ENCODE results near the gene TP53I13. TPM values are rescaled to one million over a fixed set of nuclear protein-coding genes. Genes with fewer than 3 reads are reported as not detected.

The TP53I13 gene
- total RNA-seq, 2 experiments from 2014 or later: 112 to 118 TPM

GRCh38 chr17:29569245-29569950 lies 897 bp downstream of the TP53I13 start:
- H3K27ac Mint-ChIP-seq: peak overlapping the region; percentile 59
- peak; percentile 18 for DNase-seq
- peaks cover 35% of the 10 kb centered on the region for H3K36me3 Mint-ChIP-seq (ENCODE audit: low read depth)
- H3K4me3 Mint-ChIP-seq: peak overlapping the region; percentile 83
- POLR2A ChIA-PET: interaction anchor here (0.8 to 9.3 kb wide), 6 partner anchors 19 to 208 kb away, joined by 4 to 107 read pairs (median 5); partner anchors contain the start of gene ANKRD13B
- peaks cover 29% of the 10 kb centered on the region for H3K4me1 Mint-ChIP-seq
- CTCF ChIA-PET: interaction anchor here (1.0 to 7.1 kb wide), 7 partner anchors 10 to 200 kb away, joined by 3 to 64 read pairs (median 4); no protein-coding TSS in a partner anchor
- H3K27me3 Mint-ChIP-seq: no peaks in the 10 kb centered on the region
- H3K9me3 Mint-ChIP-seq: no peaks in the 10 kb centered on the region

- peaks cover 21% of the 10 kb centered on the region for H3K4me1 Mint-ChIP-seq
- DNase-seq: peak; percentile 15
- no peak overlapping the region for H3K27ac Mint-ChIP-seq
- CTCF ChIA-PET: interaction anchor here (0.7 to 7.1 kb wide), 6 partner anchors 18 to 201 kb away, joined by 3 to 64 read pairs (median 4); no protein-coding TSS in a partner anchor
- peaks cover 39% of the 10 kb centered on the region for H3K36me3 Mint-ChIP-seq (ENCODE audit: low read depth)
- peak overlapping the region; percentile 11 for H3K4me3 Mint-ChIP-seq
- POLR2A ChIA-PET: interaction anchor here (0.8 to 9.3 kb wide), 4 partner anchors 22 to 209 kb away, joined by 4 to 107 read pairs (median 23); partner anchors contain the start of gene ANKRD13B
- no peaks in the 10 kb centered on the region for H3K27me3 Mint-ChIP-seq
- no peaks in the 10 kb centered on the region for H3K9me3 Mint-ChIP-seq
Measured at GRCh38 chr17:29570521-29570920, 2.0 kb downstream of the TP53I13 start.

- no peak overlapping the region for H3K4me3 Mint-ChIP-seq
- H3K36me3 Mint-ChIP-seq (ENCODE audit: low read depth): peaks cover 35% of the 10 kb centered on the region
- ChIA-PET CTCF (interaction anchor here (1.0 to 7.1 kb wide), 5 partner anchors 15 to 202 kb away, joined by 3 to 64 read pairs (median 7); partner anchors contain the start of gene ANKRD13B), POLR2A (interaction anchor here (0.6 to 8.0 kb wide), 3 partner anchors 21 to 104 kb away, joined by 4 to 41 read pairs (median 36); partner anchors contain the start of gene ANKRD13B)
- H3K9me3 Mint-ChIP-seq: no peaks in the 10 kb centered on the region
- peaks cover 14% of the 10 kb centered on the region for H3K4me1 Mint-ChIP-seq
- no peak overlapping the region for H3K27ac Mint-ChIP-seq
- H3K27me3 Mint-ChIP-seq: no peaks in the 10 kb centered on the region
- DNase-seq: no peak
Measured at GRCh38 chr17:29571486-29571882, 3.0 kb downstream of the TP53I13 start.

GRCh38 chr17:29571883-29572681 lies 3.6 kb downstream of the TP53I13 start:
- H3K36me3 Mint-ChIP-seq (ENCODE audit: low read depth): peaks cover 35% of the 10 kb centered on the region
- ChIA-PET CTCF (interaction anchor here (1.0 to 7.1 kb wide), 11 partner anchors 10 to 202 kb away, joined by 3 to 64 read pairs (median 6); partner anchors contain the start of gene ANKRD13B), POLR2A (interaction anchor here (0.6 to 8.0 kb wide), 4 partner anchors 17 to 104 kb away, joined by 4 to 41 read pairs (median 22); partner anchors contain the start of gene ANKRD13B)
- DNase-seq: no peak
- peaks cover 14% of the 10 kb centered on the region for H3K4me1 Mint-ChIP-seq
- H3K9me3 Mint-ChIP-seq: no peaks in the 10 kb centered on the region
- no peaks in the 10 kb centered on the region for H3K27me3 Mint-ChIP-seq
- no peak overlapping the region for H3K4me3 Mint-ChIP-seq
- no peak overlapping the region for H3K27ac Mint-ChIP-seq

- H3K27ac Mint-ChIP-seq: no peak overlapping the region
- ChIA-PET CTCF (interaction anchor here (1.2 to 2.5 kb wide), 8 partner anchors 9 to 203 kb away, joined by 3 to 12 read pairs (median 6); partner anchors contain the start of gene ANKRD13B), POLR2A (interaction anchor here (1.4 to 8.0 kb wide), 3 partner anchors 16 to 43 kb away, joined by 7 to 41 read pairs (median 36); partner anchors contain the start of gene ANKRD13B)
- H3K4me3 Mint-ChIP-seq: no peak overlapping the region
- peak; percentile 53 for DNase-seq
- no peaks in the 10 kb centered on the region for H3K27me3 Mint-ChIP-seq
- H3K9me3 Mint-ChIP-seq: no peaks in the 10 kb centered on the region
- peaks cover 39% of the 10 kb centered on the region for H3K36me3 Mint-ChIP-seq (ENCODE audit: low read depth)
- H3K4me1 Mint-ChIP-seq: peaks cover 14% of the 10 kb centered on the region
Measured at GRCh38 chr17:29572691-29573557, 4.4 kb downstream of the TP53I13 start.

- no peak overlapping the region for H3K4me3 Mint-ChIP-seq
- no peaks in the 10 kb centered on the region for H3K9me3 Mint-ChIP-seq
- no peak for DNase-seq
- no peaks in the 10 kb centered on the region for H3K27me3 Mint-ChIP-seq
- H3K36me3 Mint-ChIP-seq (ENCODE audit: low read depth): peaks cover 40% of the 10 kb centered on the region
- ChIA-PET CTCF (interaction anchor here (1.2 to 2.5 kb wide), 8 partner anchors 9 to 204 kb away, joined by 3 to 12 read pairs (median 6); partner anchors contain the start of gene ANKRD13B), POLR2A (interaction anchor here (1.4 to 5.8 kb wide), 2 partner anchors 15 to 42 kb away, joined by 7 to 36 read pairs; no protein-coding TSS in a partner anchor)
- H3K27ac Mint-ChIP-seq: no peak overlapping the region
- peaks cover 14% of the 10 kb centered on the region for H3K4me1 Mint-ChIP-seq
Measured at GRCh38 chr17:29573558-29573869, 5.0 kb downstream of the TP53I13 start.

- Mint-ChIP-seq H3K4me1 (peaks cover 13% of the 10 kb centered on the region), H3K27me3 (no peaks in the 10 kb centered on the region), H3K36me3 (ENCODE audit: low read depth) (peaks cover 40% of the 10 kb centered on the region), H3K9me3 (no peaks in the 10 kb centered on the region), H3K4me3 (no peak overlapping the region), H3K27ac (no peak overlapping the region)
- ChIA-PET CTCF (interaction anchor here (0.6 to 2.5 kb wide), 6 partner anchors 8 to 204 kb away, joined by 3 to 12 read pairs (median 6); no protein-coding TSS in a partner anchor), POLR2A (interaction anchor here (0.8 to 5.8 kb wide), 4 partner anchors 13 to 42 kb away, joined by 3 to 36 read pairs (median 6); no protein-coding TSS in a partner anchor)
- DNase-seq: no peak
Measured at GRCh38 chr17:29573871-29574731, 5.6 kb downstream of the TP53I13 start.

- no peaks in the 10 kb centered on the region for H3K27me3 Mint-ChIP-seq
- CTCF ChIA-PET: interaction anchor here (0.6 to 1.0 kb wide), 3 partner anchors 28 to 103 kb away, joined by 3 read pairs; no protein-coding TSS in a partner anchor
- peaks cover 40% of the 10 kb centered on the region for H3K36me3 Mint-ChIP-seq (ENCODE audit: low read depth)
- peaks cover 8% of the 10 kb centered on the region for H3K4me1 Mint-ChIP-seq
- POLR2A ChIA-PET: interaction anchor here (0.8 to 5.8 kb wide), 3 partner anchors 14 to 41 kb away, joined by 3 to 36 read pairs (median 4); no protein-coding TSS in a partner anchor
- no peaks in the 10 kb centered on the region for H3K9me3 Mint-ChIP-seq
- DNase-seq: no peak
- no peak overlapping the region for H3K4me3 Mint-ChIP-seq
- H3K27ac Mint-ChIP-seq: no peak overlapping the region
Measured at GRCh38 chr17:29574732-29575510, 6.4 kb downstream of the TP53I13 start.

GRCh38 chr17:29575511-29576213 lies 7.2 kb downstream of the TP53I13 start:
- peaks cover 41% of the 10 kb centered on the region for H3K36me3 Mint-ChIP-seq (ENCODE audit: low read depth)
- H3K27ac Mint-ChIP-seq: no peak overlapping the region
- H3K4me1 Mint-ChIP-seq: peaks cover 10% of the 10 kb centered on the region
- no peak for DNase-seq
- H3K4me3 Mint-ChIP-seq: no peak overlapping the region
- no peaks in the 10 kb centered on the region for H3K27me3 Mint-ChIP-seq
- ChIA-PET CTCF (interaction anchor here (1.0 kb wide), 1 partner anchor 102 kb away, joined by 3 read pairs; no protein-coding TSS in a partner anchor), POLR2A (interaction anchor here (0.9 to 5.8 kb wide), 4 partner anchors 13 to 40 kb away, joined by 3 to 36 read pairs (median 3); partner anchors contain the start of gene ANKRD13B)
- H3K9me3 Mint-ChIP-seq: no peaks in the 10 kb centered on the region

Data from activated CD4-positive, alpha-beta memory T cell treated with anti-CD3 and anti-CD28 coated beads, Interleukin-2, amount 10 ng/mL, durations not matched to agents 7 days and 5 days (primary cell).